Psoas muscle (tissue), 8 donors: Measurements from ENCODE around the gene DHRS1. TPM values are rescaled to one million over a fixed set of nuclear protein-coding genes. Genes with fewer than 3 reads are reported as not detected.

Experiments
- ATAC-seq, 4 donors: fragments of 200-7000 bp; cut with Tn5 transposase; one replicate each; pipeline ENCODE4 v1.9.1; 2020; ENCODE audit warnings: moderate library complexity in 3 of 4, mild to moderate bottlenecking in 2 of 4
- DNase-seq, 2 donors: peaks; one replicate each; pipeline ENCODE4 v3.0.0-alpha.2; 2020
- H3K27ac ChIP-seq: fragments of 200-600 bp; one replicate; pipeline ENCODE4 v1.8.0; 2022
- H3K27me3 ChIP-seq, 3 donors: fragments of 200-600 bp in 1 of 3; one replicate each; pipeline versions ENCODE4 v1.6.1 to v1.8.0; 2013 to 2022; ENCODE audit warnings: low read length in 2 of 3, mild to moderate bottlenecking in 2 of 3, moderate library complexity in 1 of 3; ENCODE audit not compliant: insufficient read depth in 3 of 3
- H3K36me3 ChIP-seq, 2 donors: fragments of 200-600 bp in 1 of 2; one replicate each; pipeline versions ENCODE4 v1.6.1 to v1.8.0; 2013 to 2022; ENCODE audit warnings: low read depth in 1 of 2, mild to moderate bottlenecking in 1 of 2, moderate library complexity in 1 of 2; ENCODE audit not compliant: insufficient read depth in 1 of 2
- H3K4me1 ChIP-seq: fragments of 200-600 bp; one replicate; pipeline ENCODE4 v1.8.0; 2022
- H3K4me3 ChIP-seq: fragments of 200-600 bp; one replicate; pipeline ENCODE4 v1.8.0; 2022; ENCODE audit warnings: mild to moderate bottlenecking
- H3K9me3 ChIP-seq: fragments of 200-600 bp; one replicate; pipeline ENCODE4 v1.8.0; 2022
- WGBS, 3 donors: extraction: QIAGEN DNeasy Blood & Tissue Kit; methylation state at CpG; one replicate each; pipeline versions ENCODE4 v1.1.6 to v1.1.7; 2013; 5-methylcytosine and 5-hydroxymethylcytosine counted together
- intact Hi-C, 2 donors: fragments of 100-400 bp; cut with DNase I; formaldehyde crosslinking; loops; one replicate each; pipeline versions ENCODE4 v1.11.0 to v1.14.2; 2022
- polyA plus RNA-seq, 3 donors: library from polyadenylated mRNA; stranded (reverse); fragments of 200-250 nt; gene quantifications; one replicate each; pipeline ENCODE4 v1.2.3, GENCODE V29; 2013
- total RNA-seq, 4 donors: library from RNA; stranded (reverse); fragmentation: NEBNext Ultra II Directional in 2 of 4; extraction: Animal tissue kit (Norgen Biotek cat#: 25700) in 2 of 4; gene quantifications; one replicate each; pipeline versions ENCODE4 v1.2.1 to v1.2.4, GENCODE V29; 2021 to 2023
- TF ChIP-seq, protein P1 (sequence below): fragments of 200-600 bp; IDR thresholded peaks from one replicate; pipeline ENCODE4 v1.8.0; 2022; ENCODE audit warnings: antibody characterized with exemption
- donor health status: healthy with polysubstance abuse.
- donor health status: DM: no; HTN: no; CAD: no; lungs with moderate emphysema.
- donor health status: Bipolar disorder and iron deficiency.
- donor health status: healthy.
- donor health status: DM: yes; HTN: yes; CAD: no.
- donor health status: DM: no; HTN: no; CAD: no.
- donor health status: DM: no; HTN: no; CAD: no.
- donor health status: DM: yes; HTN: yes; CAD: no.

DHRS1 gene
- total and polyA plus RNA-seq, 7 donors, result 1.5 to 6.4 (median 3.1) TPM

DNA sequence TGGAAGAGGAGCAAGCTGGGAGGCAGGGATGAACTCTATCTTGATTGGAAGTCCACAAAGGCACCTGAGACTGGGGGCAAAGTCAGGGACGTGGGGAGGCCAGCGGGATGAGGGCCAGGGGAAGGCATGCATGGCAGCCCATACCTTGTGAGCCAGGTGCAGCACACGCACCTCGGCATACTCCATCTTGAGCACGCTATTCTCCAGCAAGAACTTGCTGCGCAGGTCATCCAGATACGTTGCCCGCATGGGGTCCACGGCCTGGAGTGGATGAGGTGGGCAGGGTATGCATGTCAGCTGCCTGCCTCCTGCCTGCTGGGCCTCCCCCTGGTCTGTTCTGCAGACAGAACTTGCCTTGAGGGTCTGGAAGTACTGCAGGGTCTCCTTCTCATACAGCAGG, 32.1 kb downstream of the DHRS1 start:
- DNase-seq (no peak), ATAC-seq (no peak)
- Histone ChIP-seq H3K27ac (no peak overlapping the region), H3K36me3 (peaks cover 8 to 47% of the 10 kb centered on the region in 2 donors), H3K9me3 (no peaks in the 10 kb centered on the region), H3K4me3 (no peak overlapping the region), H3K27me3 (no peaks in the 10 kb centered on the region), H3K4me1 (no peaks in the 10 kb centered on the region)
- WGBS, 3 donors, result 90 to 92% (median 91%) methylated on average over 9 of the region's 9 CpGs
- intact Hi-C loops, result no loop called here
- TF ChIP-seq, protein P1, sequence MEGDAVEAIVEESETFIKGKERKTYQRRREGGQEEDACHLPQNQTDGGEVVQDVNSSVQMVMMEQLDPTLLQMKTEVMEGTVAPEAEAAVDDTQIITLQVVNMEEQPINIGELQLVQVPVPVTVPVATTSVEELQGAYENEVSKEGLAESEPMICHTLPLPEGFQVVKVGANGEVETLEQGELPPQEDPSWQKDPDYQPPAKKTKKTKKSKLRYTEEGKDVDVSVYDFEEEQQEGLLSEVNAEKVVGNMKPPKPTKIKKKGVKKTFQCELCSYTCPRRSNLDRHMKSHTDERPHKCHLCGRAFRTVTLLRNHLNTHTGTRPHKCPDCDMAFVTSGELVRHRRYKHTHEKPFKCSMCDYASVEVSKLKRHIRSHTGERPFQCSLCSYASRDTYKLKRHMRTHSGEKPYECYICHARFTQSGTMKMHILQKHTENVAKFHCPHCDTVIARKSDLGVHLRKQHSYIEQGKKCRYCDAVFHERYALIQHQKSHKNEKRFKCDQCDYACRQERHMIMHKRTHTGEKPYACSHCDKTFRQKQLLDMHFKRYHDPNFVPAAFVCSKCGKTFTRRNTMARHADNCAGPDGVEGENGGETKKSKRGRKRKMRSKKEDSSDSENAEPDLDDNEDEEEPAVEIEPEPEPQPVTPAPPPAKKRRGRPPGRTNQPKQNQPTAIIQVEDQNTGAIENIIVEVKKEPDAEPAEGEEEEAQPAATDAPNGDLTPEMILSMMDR, result no peak

- Histone ChIP-seq H3K9me3 (no peaks in the 10 kb centered on the region), H3K27ac (no peak overlapping the region), H3K27me3 (no peaks in the 10 kb centered on the region), H3K36me3 (peaks cover 8 to 47% of the 10 kb centered on the region in 2 donors), H3K4me3 (no peak overlapping the region), H3K4me1 (no peaks in the 10 kb centered on the region)
- TF ChIP-seq, protein P1, result no peak
- intact Hi-C loops, result no loop called here
- ATAC-seq (no peak), DNase-seq (no peak)
- WGBS, 3 donors, result 84 to 87% (median 85%) methylated on average over 18 of the region's 18 CpGs
Measured at GRCh38 chr14:24266344-24267244, 33.0 kb downstream of the DHRS1 start.

DNA sequence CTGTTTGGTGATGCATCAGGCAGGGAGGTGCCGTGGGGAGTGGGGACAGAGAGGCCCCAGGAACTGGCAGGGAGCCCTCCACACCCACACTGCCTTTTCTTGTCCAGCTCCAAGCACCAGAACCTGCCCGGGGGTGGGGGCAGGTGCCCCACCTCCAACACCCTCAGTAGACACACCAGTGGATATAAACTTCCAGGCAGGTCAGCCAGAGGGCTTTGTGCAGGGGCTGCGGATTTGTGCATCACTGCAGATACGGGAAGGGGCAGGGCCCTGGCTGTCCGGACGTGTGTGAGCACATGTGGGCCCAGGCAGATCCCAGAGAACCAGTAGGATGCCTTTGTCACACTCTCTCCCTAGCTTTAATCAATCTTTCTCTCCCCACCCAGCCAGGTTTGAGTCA, 35.3 kb downstream of the DHRS1 start:
- H3K36me3 ChIP-seq, result peaks cover 7 to 41% of the 10 kb centered on the region in 2 donors
- DNase-seq (no peak), ATAC-seq (no peak)
- no peak overlapping the region for H3K27ac ChIP-seq
- no peak overlapping the region for H3K4me3 ChIP-seq
- TF ChIP-seq, protein P1, result no peak
- H3K27me3 ChIP-seq, result no peaks in the 10 kb centered on the region
- H3K9me3 ChIP-seq, result no peaks in the 10 kb centered on the region
- 71 to 85% (median 73%) methylated on average over 6 of the region's 6 CpGs for WGBS, 3 donors
- intact Hi-C loops, result no loop called here
- H3K4me1 ChIP-seq, result no peaks in the 10 kb centered on the region

DNA sequence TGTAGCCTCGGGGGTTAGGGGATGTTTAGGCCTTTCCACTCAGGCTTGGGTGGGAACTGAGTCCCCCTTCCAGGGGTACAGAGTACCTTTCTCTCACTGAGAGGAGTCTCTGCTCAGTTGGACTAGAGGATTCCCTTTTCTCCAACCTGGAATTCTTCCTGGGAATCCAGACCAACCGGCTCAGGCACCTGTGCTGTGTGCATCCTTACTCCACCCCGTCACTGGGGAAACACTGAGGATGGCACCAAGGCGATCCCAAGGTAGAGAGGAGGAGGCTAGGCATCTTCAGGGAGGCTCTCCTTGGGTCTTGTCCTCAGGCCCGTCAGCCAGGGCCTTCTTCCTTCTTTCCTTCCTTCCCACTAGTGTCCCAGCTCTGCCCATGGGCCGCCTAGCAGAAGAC, 35.7 kb downstream of the DHRS1 start:
- DNase-seq, result no peak
- H3K36me3 ChIP-seq, result peaks cover 3 to 37% of the 10 kb centered on the region in 2 donors
- 73 to 80% (median 75%) methylated on average over 6 of the region's 6 CpGs for WGBS, 3 donors
- no peak overlapping the region for H3K27ac ChIP-seq
- H3K27me3 ChIP-seq, result no peaks in the 10 kb centered on the region
- H3K9me3 ChIP-seq, result no peaks in the 10 kb centered on the region
- ATAC-seq, result no peak
- intact Hi-C loops, result no loop called here
- no peak overlapping the region for H3K4me3 ChIP-seq
- TF ChIP-seq, protein P1, result no peak
- H3K4me1 ChIP-seq, result no peaks in the 10 kb centered on the region
